Spinal cord (tissue), 10 donors: ENCODE measurements around the gene ATG5. TPM values are rescaled to one million over a fixed set of nuclear protein-coding genes. Genes with fewer than 3 reads are reported as not detected.
"Not testable (repeated sequence)": the region's sequence is repeated elsewhere in the genome, so short reads cannot be mapped to it uniquely, and the experiment has no call there.

Experiments used
- DNase-seq, 6 donors: peaks; one replicate each; pipeline versions ENCODE4 v3.0.0 to v3.0.0-alpha.2; 2013 to 2015; ENCODE audit warnings: low spot score in 6 of 6, low read depth in 4 of 6
- H3K27ac ChIP-seq: one replicate; pipeline ENCODE4 v1.5.1; 2013; ENCODE audit warnings: low read depth, low read length, control low read depth
- H3K27me3 ChIP-seq: one replicate; pipeline ENCODE4 v1.6.1; 2013; ENCODE audit warnings: low read length; ENCODE audit not compliant: control insufficient read depth, insufficient read depth
- H3K36me3 ChIP-seq: one replicate; pipeline ENCODE4 v1.6.1; 2013; ENCODE audit warnings: low read length; ENCODE audit not compliant: control insufficient read depth, insufficient read depth
- H3K4me1 ChIP-seq: one replicate; pipeline ENCODE4 v1.6.1; 2013; ENCODE audit warnings: low read length; ENCODE audit not compliant: control insufficient read depth, insufficient read depth
- H3K4me3 ChIP-seq: one replicate; pipeline ENCODE4 v1.5.1; 2013; ENCODE audit warnings: low read depth, low read length, control low read depth
- H3K9me3 ChIP-seq: one replicate; pipeline ENCODE4 v1.6.1; 2013; ENCODE audit warnings: low read length; ENCODE audit not compliant: control insufficient read depth, insufficient read depth
- WGBS: methylation state at CpG from one replicate; pipeline ENCODE4 v1.1.5; 2013; ENCODE audit warnings: missing lambda C conversion rate; ENCODE audit not compliant: insufficient coverage; 5-methylcytosine and 5-hydroxymethylcytosine counted together
- polyA plus RNA-seq, 2 donors: library from polyadenylated mRNA; unstranded; fragments of 120-200 nt; gene quantifications; one replicate each; pipeline ENCODE4 v1.2.1, GENCODE V29; 2013; ENCODE audit not compliant: insufficient read length in 2 of 2
- total RNA-seq, 2 donors: library from RNA; depleted of rRNA in 1 of 2; stranded (reverse); fragments of 120-200 nt in 1 of 2; fragments of >200 nt in 1 of 2; gene quantifications; one replicate each; pipeline versions ENCODE4 v1.2.3 to v1.2.4, GENCODE V29; 2013 to 2014
- donor health status: healthy.

The ATG5 gene
- total and polyA plus RNA-seq, 4 donors = 29.1 to 63.8 (median 35.4) TPM

DNA sequence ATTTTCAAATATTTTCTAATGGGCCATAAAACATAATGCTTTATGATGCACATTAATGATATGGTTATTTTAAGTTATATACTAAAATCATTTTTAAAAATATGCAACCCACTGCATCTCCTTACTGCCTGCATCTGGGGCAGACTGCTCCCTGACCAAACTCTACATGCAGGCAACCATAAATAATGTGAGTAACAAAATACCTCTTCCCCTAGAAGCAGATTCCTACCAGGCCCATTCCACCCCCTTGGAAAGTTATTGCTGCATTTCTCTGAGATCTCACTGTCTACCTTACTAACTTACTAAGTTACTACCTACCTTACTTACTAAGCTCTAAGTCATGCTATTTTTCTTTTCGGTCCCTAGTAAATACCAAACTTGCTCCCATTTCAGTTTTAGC lies 71.8 kb downstream of the ATG5 start:
- Histone ChIP-seq H3K27me3 (no peaks in the 10 kb centered on the region), H3K4me1 (no peaks in the 10 kb centered on the region), H3K9me3 (no peaks in the 10 kb centered on the region), H3K36me3 (no peaks in the 10 kb centered on the region), H3K4me3 (no peak overlapping the region), H3K27ac (no peak overlapping the region)
- no peak for DNase-seq
- 94% methylated on average over 1 of the region's 1 CpG for WGBS

DNA sequence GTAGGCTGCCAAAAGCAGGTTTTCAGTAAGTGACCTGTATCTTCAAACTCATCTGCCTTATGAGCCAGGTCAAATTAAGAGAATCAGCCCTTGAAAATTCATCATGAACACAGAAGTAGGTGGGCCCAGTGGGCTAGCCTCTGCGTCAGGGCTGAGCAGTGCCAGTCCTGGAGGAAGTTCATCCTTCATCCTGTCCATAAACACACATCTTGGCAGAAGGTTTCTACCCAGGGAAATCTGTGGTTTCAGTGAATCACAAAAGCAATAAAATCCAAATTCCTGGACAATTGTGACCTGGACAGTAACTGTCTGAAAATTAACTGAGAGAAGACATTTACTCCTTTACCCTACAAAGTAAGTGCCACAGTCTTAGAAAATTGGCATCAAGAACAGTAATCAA lies 72.4 kb downstream of the ATG5 start:
- 80% methylated on average over 1 of the region's 1 CpG for WGBS
- no peak for DNase-seq
- Histone ChIP-seq H3K4me3 (no peak overlapping the region), H3K4me1 (no peaks in the 10 kb centered on the region), H3K27ac (no peak overlapping the region), H3K9me3 (no peaks in the 10 kb centered on the region), H3K36me3 (no peaks in the 10 kb centered on the region), H3K27me3 (no peaks in the 10 kb centered on the region)

DNA sequence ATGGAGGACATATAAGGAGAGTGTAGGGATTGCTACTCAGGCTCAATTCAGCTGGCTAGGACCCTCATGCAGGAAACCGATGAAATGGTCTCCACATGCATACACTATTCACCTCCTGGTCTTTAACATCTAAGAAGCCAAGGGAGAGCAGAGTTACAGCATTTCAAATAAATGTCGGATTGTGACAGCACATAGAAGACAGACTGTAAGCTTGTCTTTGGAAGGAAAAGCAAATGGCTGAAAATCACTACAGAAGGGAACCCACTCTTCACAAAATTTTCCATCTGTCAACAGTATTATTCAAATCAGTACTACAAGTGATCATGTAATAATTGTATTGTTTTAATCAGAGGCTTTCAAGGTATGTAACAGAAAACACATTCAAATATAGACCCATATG lies 72.9 kb downstream of the ATG5 start:
- Histone ChIP-seq H3K27ac (no peak overlapping the region), H3K4me1 (no peaks in the 10 kb centered on the region), H3K4me3 (no peak overlapping the region), H3K9me3 (no peaks in the 10 kb centered on the region), H3K36me3 (no peaks in the 10 kb centered on the region), H3K27me3 (no peaks in the 10 kb centered on the region)
- peak in 1 of 6 donors; percentile 55 for DNase-seq
- no CpG with 5 or more reads among the region's 2 CpGs for WGBS

DNA sequence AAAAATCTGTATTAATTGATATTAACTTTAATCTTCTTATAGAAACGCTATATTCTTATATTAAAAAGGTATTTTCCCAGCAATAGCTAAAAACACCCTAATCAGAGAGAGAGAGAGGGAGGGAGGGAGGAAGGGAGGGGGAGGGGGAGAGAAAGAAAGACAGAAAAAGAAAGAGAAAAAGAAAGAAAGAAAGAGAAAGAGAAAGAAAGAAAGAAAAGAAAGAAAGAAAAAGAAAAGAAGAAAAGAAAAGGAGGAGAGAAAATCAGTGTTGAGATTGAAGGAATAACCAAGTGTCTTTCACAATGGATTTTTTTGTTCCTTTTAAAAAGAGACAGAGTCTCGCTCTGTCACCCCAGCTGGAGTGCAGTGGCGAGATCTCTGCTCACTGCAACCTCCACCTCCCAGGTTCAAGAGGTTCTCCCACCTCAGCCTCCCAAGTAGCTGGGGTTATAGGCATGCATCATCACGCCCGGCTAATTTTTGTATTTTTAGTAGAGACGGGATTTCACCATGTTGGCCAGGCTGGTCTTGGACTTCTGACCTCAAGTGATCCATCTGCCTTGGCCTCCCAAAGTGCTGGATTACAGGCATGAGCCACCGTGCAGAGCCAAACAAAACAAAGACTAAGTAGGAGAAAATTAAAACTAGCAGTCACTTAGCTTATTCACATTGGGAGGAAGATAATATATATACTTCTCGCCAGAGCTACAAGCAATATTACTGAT lies 73.9 kb downstream of the ATG5 start:
- WGBS = 93% methylated on average over 2 of the region's 8 CpGs
- not testable (repeated sequence) for H3K36me3 ChIP-seq, DNase-seq, H3K4me3 ChIP-seq, H3K27me3 ChIP-seq, H3K27ac ChIP-seq, H3K4me1 ChIP-seq, H3K9me3 ChIP-seq

DNA sequence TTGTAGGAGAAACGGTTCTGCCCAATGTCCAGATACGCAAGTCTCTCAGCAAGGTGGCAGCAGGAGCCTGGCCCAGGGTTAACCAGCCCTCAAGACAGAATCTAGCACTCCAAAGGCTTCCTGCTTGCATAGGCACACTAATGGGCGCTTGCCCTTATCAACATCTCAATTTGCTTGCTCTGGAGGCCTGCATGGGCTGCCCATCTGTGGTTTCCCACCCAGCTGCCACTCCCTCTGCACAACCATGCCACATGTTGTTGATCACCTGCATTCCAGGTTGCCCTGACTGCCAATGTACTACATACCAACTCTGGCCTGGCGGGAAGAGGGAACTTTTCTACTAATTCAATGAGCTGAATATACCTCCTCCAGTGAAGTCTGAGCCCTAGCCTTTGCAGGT lies 74.6 kb downstream of the ATG5 start:
- WGBS = 93% methylated on average over 3 of the region's 4 CpGs
- H3K9me3 ChIP-seq = no peaks in the 10 kb centered on the region
- H3K4me1 ChIP-seq = no peaks in the 10 kb centered on the region
- H3K36me3 ChIP-seq = no peaks in the 10 kb centered on the region
- no peak overlapping the region for H3K4me3 ChIP-seq
- no peak overlapping the region for H3K27ac ChIP-seq
- H3K27me3 ChIP-seq = no peaks in the 10 kb centered on the region
- no peak for DNase-seq

DNA sequence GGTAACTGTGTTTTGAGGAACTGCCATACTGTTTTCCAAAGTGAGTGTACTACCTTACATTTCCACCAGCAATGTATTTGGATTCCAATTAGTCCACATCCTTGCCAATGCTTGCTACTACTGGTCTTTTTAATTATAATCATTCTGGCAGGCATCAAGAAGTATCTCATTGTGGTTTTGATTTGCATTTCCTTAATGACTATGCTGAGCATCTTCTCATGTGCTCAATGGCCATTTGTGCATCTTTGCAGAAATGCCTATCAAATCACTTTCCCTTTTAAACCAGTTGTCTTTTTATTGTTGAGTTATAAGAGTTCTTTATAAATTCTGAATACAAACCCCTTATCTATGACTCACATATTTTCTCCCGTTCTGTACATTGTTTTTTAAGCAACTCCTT lies 75.9 kb downstream of the ATG5 start:
- H3K27ac ChIP-seq = no peak overlapping the region
- H3K36me3 ChIP-seq = no peaks in the 10 kb centered on the region
- DNase-seq = no peak
- H3K4me1 ChIP-seq = no peaks in the 10 kb centered on the region
- no peaks in the 10 kb centered on the region for H3K9me3 ChIP-seq
- H3K27me3 ChIP-seq = no peaks in the 10 kb centered on the region
- WGBS = no CpG with 5 or more reads among the region's 1 CpG
- no peak overlapping the region for H3K4me3 ChIP-seq

DNA sequence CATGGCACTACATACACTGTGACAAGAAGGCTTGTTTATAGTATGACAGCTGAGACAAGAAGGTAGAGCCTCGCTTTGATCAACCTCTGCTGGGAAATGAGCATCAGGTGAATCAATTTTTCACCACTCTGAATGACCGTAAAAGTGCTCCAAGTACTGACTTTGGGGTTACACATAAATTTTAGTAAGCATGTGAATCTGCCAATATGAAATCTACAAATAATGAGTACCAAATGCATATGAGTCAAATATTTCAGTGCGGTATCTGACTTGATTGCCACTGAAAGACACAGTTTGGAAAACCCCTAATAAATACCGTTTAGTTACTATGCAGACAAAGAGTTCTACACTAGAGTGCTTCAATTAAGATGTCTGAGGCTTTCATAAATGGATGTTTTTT lies 77.8 kb downstream of the ATG5 start:
- Histone ChIP-seq H3K9me3 (no peaks in the 10 kb centered on the region), H3K27me3 (no peaks in the 10 kb centered on the region), H3K4me3 (no peak overlapping the region), H3K4me1 (no peaks in the 10 kb centered on the region), H3K36me3 (no peaks in the 10 kb centered on the region), H3K27ac (no peak overlapping the region)
- WGBS = 86% methylated on average over 1 of the region's 4 CpGs
- DNase-seq = no peak

DNA sequence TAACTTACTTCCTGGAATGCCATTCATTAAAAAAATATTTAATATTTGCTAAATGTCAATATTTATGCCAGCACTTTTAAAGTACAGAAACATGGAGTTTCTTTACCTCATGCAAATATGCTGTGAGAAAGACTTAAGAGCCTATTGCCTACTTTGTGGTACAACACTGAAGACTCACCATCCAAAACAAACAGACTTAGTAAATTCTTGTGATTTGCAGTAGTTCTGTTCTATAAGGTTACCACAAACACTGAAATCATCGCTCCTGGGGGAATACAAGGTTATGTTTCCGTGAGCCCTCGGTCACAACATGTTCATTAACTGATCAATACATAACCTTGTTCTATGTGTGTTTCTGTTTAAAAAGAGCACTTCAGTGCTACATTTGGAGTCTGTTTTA lies 78.3 kb downstream of the ATG5 start:
- no peaks in the 10 kb centered on the region for H3K4me1 ChIP-seq
- DNase-seq = no peak
- WGBS = no CpG with 5 or more reads among the region's 3 CpGs
- no peak overlapping the region for H3K4me3 ChIP-seq
- H3K27me3 ChIP-seq = no peaks in the 10 kb centered on the region
- no peaks in the 10 kb centered on the region for H3K9me3 ChIP-seq
- no peaks in the 10 kb centered on the region for H3K36me3 ChIP-seq
- no peak overlapping the region for H3K27ac ChIP-seq

DNA sequence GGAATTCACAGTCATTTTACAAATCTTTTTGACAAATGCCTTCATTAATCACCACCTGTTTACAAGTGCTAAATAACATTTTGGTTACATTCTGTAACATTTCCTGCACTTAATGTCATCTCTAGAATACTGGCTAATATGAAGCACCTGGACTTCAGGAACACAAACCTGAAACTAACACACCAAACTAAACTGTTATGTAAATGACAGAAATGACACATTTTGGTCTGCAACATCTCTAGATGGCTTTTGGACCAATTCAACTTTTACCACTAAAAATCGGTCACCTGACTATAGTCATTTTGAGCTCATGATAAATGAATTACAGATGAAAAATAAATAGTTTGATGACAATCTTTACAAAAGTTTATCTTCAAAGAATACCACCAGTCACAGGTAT lies 80.6 kb downstream of the ATG5 start:
- H3K36me3 ChIP-seq = no peaks in the 10 kb centered on the region
- no peaks in the 10 kb centered on the region for H3K4me1 ChIP-seq
- no CpG with 5 or more reads among the region's 1 CpG for WGBS
- H3K27ac ChIP-seq = no peak overlapping the region
- no peaks in the 10 kb centered on the region for H3K9me3 ChIP-seq
- no peak overlapping the region for H3K4me3 ChIP-seq
- no peaks in the 10 kb centered on the region for H3K27me3 ChIP-seq
- no peak for DNase-seq

DNA sequence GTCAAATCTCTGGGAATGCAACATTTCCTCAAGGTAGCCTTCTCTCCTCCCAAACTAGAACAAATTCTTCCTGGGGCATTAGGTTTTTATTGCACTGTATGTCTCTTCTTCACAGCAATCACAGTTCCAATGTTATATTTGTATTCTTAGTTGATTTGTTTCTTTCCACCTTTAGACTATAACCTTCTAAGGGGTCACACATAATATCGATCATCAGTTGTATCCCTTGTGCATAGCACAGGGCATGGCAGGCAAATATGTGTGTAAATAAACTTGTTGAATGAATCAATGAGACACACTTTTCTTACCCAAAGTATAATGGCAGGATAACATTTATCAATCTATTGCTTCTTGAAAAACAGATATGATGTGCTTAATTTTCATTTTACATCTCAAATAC lies 81.0 kb downstream of the ATG5 start:
- WGBS = no CpG with 5 or more reads among the region's 1 CpG
- Histone ChIP-seq H3K27ac (no peak overlapping the region), H3K4me3 (no peak overlapping the region), H3K9me3 (no peaks in the 10 kb centered on the region), H3K27me3 (no peaks in the 10 kb centered on the region), H3K36me3 (no peaks in the 10 kb centered on the region), H3K4me1 (no peaks in the 10 kb centered on the region)
- DNase-seq = no peak
